ENCODE results near the gene PTPN14. TPM values are rescaled to one million over a fixed set of nuclear protein-coding genes. Genes with fewer than 3 reads are reported as not detected.

The PTPN14 gene
- total and polyA plus RNA-seq, 2 of the 8 experiments (the other 6 are each of a cell fraction or from before 2014, with no cell fraction given), result 14.4 to 93.6 TPM

GRCh38 chr1:214441119-214441518, 110.3 kb downstream of the PTPN14 start:
- CTCF ChIA-PET (ENCODE audit: partially characterized antibody), result interaction anchor here (1.0 to 1.2 kb wide), 2 partner anchors 12 to 53 kb away, joined by 3 to 5 read pairs; no protein-coding TSS in a partner anchor
- no peak for FAIRE-seq

More at GRCh38 chr1:214441119-214441518, 110.3 kb downstream of the PTPN14 start:
- H2AK5ac ChIP-seq (ENCODE audit: low read depth, low read length), result no peak overlapping the region
- no peaks in the 10 kb centered on the region for H3K9me3 ChIP-seq (ENCODE audit: insufficient read depth in 2 of 2, low read depth in 1 of 2, low read length in 1 of 2)
- no peaks in the 10 kb centered on the region for H3K27me3 ChIP-seq (replicated peaks in 1 of 4; ENCODE audit: control insufficient read depth in 3 of 4, extremely low read depth in 1 of 4, insufficient read depth in 3 of 4, low read length in 3 of 4)
- no peaks in the 10 kb centered on the region for H3K36me3 ChIP-seq (ENCODE audit: control insufficient read depth in 2 of 4, insufficient read depth in 4 of 4, low read length in 3 of 4)
- H3K18ac ChIP-seq (ENCODE audit: extremely low read depth, low read length), result 0 out of 2 replicates have a peak overlapping the region, but pooled peaks have one; percentile 10
- peaks cover 0 to 13% of the 10 kb centered on the region in 2 experiments; a peak in 1 of 4 replicates for H3K79me2 ChIP-seq (ENCODE audit: control insufficient read depth in 1 of 2, insufficient read depth in 2 of 2, low read length in 2 of 2)
- H3K56ac ChIP-seq (replicated peaks; ENCODE audit: insufficient read length, low read depth, low read length), result no peak overlapping the region
- H3K9ac ChIP-seq (replicated peaks in 1 of 4; ENCODE audit: extremely low read depth in 1 of 4, low read depth in 3 of 4, low read length in 3 of 4), result no peak overlapping the region
- H3K23me2 ChIP-seq (ENCODE audit: low read depth, low read length), result no peaks in the 10 kb centered on the region
- H4K8ac ChIP-seq (ENCODE audit: extremely low read depth, insufficient read depth, low read length), result no peak overlapping the region
- no peaks in the 10 kb centered on the region for H4K20me1 ChIP-seq (replicated peaks in 1 of 2; ENCODE audit: control insufficient read depth in 1 of 2, insufficient read depth in 2 of 2, low read length in 2 of 2)
- 0 out of 2 replicates have a peak overlapping the region, but pooled peaks have one; percentile 21 for H2BK20ac ChIP-seq (ENCODE audit: low read length)
- no peak overlapping the region; a peak in 1 of 4 replicates for H3K4me2 ChIP-seq (ENCODE audit: insufficient read depth in 1 of 2, low read depth in 2 of 2, low read length in 2 of 2)
- no peaks in the 10 kb centered on the region for H3K79me1 ChIP-seq (ENCODE audit: low read depth, low read length)
- no peak for DNase-seq (ENCODE audit: low read depth in 1 of 2, low spot score in 2 of 2)
- 83% methylated on average over 3 of the region's 3 CpGs; no CpG with 5 or more reads in 1 of the 2 experiments for WGBS, 2 experiments (ENCODE audit: extremely low coverage in 1 of 2, insufficient coverage in 1 of 2, insufficient read length in 1 of 2, insufficient replicate concordance in 2 of 2, low coverage in 1 of 2, low lambda C conversion rate in 2 of 2, missing lambda C conversion rate in 1 of 2)
- 0 out of 2 replicates have a peak overlapping the region, but pooled peaks have one; percentile 31 for H3K27ac ChIP-seq (ENCODE audit: low read depth, low read length)
- peak overlapping the region; percentile 76; the same call in 1 of the 2 replicates for H2BK5ac ChIP-seq (ENCODE audit: low read depth, low read length)
- H2AFZ ChIP-seq (ENCODE audit: low read length), result no peak overlapping the region
- H3K14ac ChIP-seq (ENCODE audit: insufficient read length), result no peak overlapping the region
- H3K23ac ChIP-seq (ENCODE audit: insufficient read length), result no peak overlapping the region
- peak overlapping the region; percentile 34 for H4K91ac ChIP-seq (replicated peaks; ENCODE audit: insufficient read length, low read length)
- H3K4me3 ChIP-seq (ENCODE audit: extremely low read depth in 1 of 4, insufficient read depth in 2 of 4, low read depth in 3 of 4, low read length in 4 of 4), result no peak overlapping the region
- no peak overlapping the region for H4K5ac ChIP-seq (ENCODE audit: insufficient read length, low read depth, low read length)
- peak overlapping the region; percentile 98 for H2BK12ac ChIP-seq (ENCODE audit: low read depth, low read length)
- peak overlapping the region; percentile 19 for H2BK120ac ChIP-seq (replicated peaks; ENCODE audit: low read depth, low read length)
- H2BK15ac ChIP-seq (ENCODE audit: low read length), result no peak overlapping the region; the same call in 1 of the 2 replicates
- no peak overlapping the region for H3K4ac ChIP-seq (replicated peaks; ENCODE audit: insufficient read length, low read depth, low read length)
- peaks cover 2 to 33% (median 20%) of the 10 kb centered on the region in 4 experiments; a peak in 5 of 7 replicates for H3K4me1 ChIP-seq (replicated peaks in 1 of 4; ENCODE audit: control insufficient read depth in 3 of 4, insufficient read depth in 4 of 4, low read length in 3 of 4)
- POLR2A ChIA-PET (ENCODE audit: partially characterized antibody), result interaction anchor here (1.0 to 1.1 kb wide), 2 partner anchors 10 to 19 kb away, joined by 3 to 4 read pairs; no protein-coding TSS in a partner anchor
